Endothelial cell (in vitro differentiated cells): Measurements from ENCODE around the gene CEMIP. TPM values are rescaled to one million over a fixed set of nuclear protein-coding genes. Genes with fewer than 3 reads are reported as not detected.

Source experiments
- DNase-seq: peaks from one replicate; pipeline ENCODE4 v3.0.0; 2021; ENCODE audit warnings: low spot score
- H3K27ac Mint-ChIP-seq: one replicate; pipeline ENCODE4 v1.8.0; 2021; ENCODE audit warnings: mixed read lengths, inconsistent platforms; ENCODE audit not compliant: unreplicated experiment
- H3K27me3 Mint-ChIP-seq: one replicate; pipeline ENCODE4 v1.8.0; 2021; ENCODE audit warnings: mild to moderate bottlenecking, moderate library complexity, mixed read lengths, inconsistent platforms; ENCODE audit not compliant: unreplicated experiment
- H3K36me3 Mint-ChIP-seq: one replicate; pipeline ENCODE4 v1.8.0; 2021; ENCODE audit warnings: mild to moderate bottlenecking, low read depth, mixed read lengths, inconsistent platforms; ENCODE audit not compliant: unreplicated experiment
- H3K4me1 Mint-ChIP-seq: one replicate; pipeline ENCODE4 v1.8.0; 2021; ENCODE audit warnings: mild to moderate bottlenecking, mixed read lengths, inconsistent platforms; ENCODE audit not compliant: unreplicated experiment
- H3K4me3 Mint-ChIP-seq: one replicate; pipeline ENCODE4 v1.8.0; 2021; ENCODE audit warnings: mild to moderate bottlenecking, mixed read lengths, inconsistent platforms; ENCODE audit not compliant: unreplicated experiment
- H3K9me3 Mint-ChIP-seq: one replicate; pipeline ENCODE4 v1.8.0; 2021; ENCODE audit warnings: mixed read lengths, inconsistent platforms; ENCODE audit not compliant: unreplicated experiment
- total RNA-seq: library from RNA; stranded (reverse); fragmentation: NEBNext Ultra II Directional; extraction: Animal tissue kit (Norgen Biotek cat#: 25700); gene quantifications from one replicate; pipeline ENCODE4 v1.2.1, GENCODE V29; 2021; ENCODE audit not compliant: unreplicated experiment
- TF ChIP-seq, protein P1 (sequence below): fragments of 200-600 bp; sonication (generic); IDR thresholded peaks from one replicate; pipeline ENCODE4 v1.5.0; 2021; ENCODE audit warnings: antibody characterized with exemption; ENCODE audit not compliant: unreplicated experiment

Gene CEMIP
- total RNA-seq, 1 donor from 2014 or later, result not detected

DNA sequence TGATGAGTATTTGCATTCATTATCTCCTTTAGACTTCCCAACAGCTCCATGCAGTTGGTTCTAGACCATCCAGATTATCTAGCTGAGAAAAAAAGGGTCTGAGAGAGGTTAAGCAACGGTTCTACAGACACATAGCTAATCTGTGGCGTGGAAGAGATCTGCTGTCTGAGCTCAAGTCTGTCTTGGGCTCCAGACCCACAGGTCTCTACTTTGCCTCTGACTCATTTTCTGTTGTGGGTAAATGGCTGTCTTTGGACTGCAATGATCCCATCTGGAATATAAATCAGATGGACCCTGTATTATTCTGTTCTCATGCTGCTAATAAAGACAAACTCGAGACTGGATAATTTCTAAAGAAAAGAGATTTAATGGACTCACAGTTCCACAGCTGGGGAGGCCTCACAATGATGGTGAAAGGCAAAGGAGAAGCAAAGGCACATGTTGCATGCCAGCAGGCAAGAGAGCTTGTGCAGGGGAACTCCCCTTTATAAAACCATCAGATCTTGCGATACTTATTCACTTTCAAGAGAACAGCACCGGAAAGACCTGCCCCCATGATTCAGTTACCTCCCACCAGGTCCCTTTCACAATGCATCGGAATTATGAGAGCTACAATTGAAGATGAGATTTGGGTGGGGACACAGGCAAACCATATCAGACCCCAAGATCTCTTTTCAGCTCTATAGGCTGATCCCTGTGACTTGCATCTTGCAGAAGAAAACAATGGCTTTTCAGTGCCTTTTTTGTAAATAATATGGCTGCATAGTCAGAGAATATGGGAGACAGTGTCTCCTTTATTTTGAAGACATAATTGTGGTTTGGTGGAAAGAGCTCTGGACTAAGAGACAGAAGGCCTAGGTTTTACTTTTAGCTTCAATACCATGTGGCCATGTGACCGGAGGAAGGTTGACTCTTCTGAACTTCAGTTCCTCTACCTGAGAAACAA, 24.7 kb downstream of the CEMIP start:
- H3K4me3 Mint-ChIP-seq, result no peak overlapping the region
- H3K4me1 Mint-ChIP-seq, result no peaks in the 10 kb centered on the region
- no peaks in the 10 kb centered on the region for H3K36me3 Mint-ChIP-seq
- TF ChIP-seq, protein P1, sequence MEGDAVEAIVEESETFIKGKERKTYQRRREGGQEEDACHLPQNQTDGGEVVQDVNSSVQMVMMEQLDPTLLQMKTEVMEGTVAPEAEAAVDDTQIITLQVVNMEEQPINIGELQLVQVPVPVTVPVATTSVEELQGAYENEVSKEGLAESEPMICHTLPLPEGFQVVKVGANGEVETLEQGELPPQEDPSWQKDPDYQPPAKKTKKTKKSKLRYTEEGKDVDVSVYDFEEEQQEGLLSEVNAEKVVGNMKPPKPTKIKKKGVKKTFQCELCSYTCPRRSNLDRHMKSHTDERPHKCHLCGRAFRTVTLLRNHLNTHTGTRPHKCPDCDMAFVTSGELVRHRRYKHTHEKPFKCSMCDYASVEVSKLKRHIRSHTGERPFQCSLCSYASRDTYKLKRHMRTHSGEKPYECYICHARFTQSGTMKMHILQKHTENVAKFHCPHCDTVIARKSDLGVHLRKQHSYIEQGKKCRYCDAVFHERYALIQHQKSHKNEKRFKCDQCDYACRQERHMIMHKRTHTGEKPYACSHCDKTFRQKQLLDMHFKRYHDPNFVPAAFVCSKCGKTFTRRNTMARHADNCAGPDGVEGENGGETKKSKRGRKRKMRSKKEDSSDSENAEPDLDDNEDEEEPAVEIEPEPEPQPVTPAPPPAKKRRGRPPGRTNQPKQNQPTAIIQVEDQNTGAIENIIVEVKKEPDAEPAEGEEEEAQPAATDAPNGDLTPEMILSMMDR, result no peak
- no peaks in the 10 kb centered on the region for H3K9me3 Mint-ChIP-seq
- no peak for DNase-seq
- H3K27me3 Mint-ChIP-seq, result peaks cover 4% of the 10 kb centered on the region
- no peak overlapping the region for H3K27ac Mint-ChIP-seq

- Mint-ChIP-seq H3K27ac (no peak overlapping the region), H3K4me3 (no peak overlapping the region), H3K4me1 (no peaks in the 10 kb centered on the region), H3K36me3 (no peaks in the 10 kb centered on the region), H3K9me3 (no peaks in the 10 kb centered on the region), H3K27me3 (peaks cover 4% of the 10 kb centered on the region)
- no peak for DNase-seq
- TF ChIP-seq, protein P1, result no peak
Measured at GRCh38 chr15:80804970-80805495, 25.9 kb downstream of the CEMIP start.

DNA sequence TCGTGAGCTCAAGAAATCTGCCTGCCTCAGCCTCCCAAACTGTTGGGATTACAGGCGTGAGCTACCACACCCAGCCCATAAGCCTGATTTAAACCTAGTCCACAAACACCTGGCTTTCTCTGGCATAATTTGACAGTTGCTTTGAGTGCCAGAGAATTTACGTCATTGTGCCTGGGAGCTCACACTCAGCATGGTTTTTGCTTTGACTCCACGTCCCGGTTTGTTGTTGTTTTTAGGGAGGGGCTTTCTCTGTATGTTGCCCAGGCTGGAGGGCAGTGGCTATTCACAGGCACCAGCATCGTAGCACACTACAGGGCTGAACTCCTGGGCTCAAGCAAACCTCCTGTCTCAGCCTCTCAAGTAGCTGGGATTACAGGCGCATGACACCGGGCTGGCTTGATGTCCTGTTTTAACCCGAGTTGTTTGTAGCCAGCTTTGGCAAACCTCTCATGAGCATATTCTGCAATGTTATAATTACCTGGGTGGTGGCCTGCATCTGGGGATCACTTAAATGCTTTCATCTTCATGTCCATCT, 32.7 kb downstream of the CEMIP start:
- no peak for DNase-seq
- no peaks in the 10 kb centered on the region for H3K36me3 Mint-ChIP-seq
- H3K4me3 Mint-ChIP-seq, result no peak overlapping the region

DNA sequence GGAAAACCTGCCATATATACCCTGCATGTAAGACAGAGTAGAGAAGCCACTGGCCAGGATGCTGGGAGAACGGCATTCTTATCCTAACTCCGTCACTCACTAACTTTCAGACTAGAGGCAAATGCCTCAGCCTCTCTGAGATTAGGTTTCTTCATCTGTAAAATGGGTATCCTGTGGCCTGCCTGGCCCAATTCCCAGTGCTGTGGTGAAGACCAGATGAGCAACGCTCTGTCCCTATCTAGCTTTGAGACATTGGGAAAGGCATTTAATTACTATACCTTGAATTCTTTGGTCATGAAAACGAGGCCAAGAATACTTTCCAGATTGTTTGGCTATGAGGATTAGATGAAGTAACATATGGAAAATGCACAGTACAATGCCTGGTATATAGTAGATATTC, 35.9 kb downstream of the CEMIP start:
- H3K9me3 Mint-ChIP-seq, result no peaks in the 10 kb centered on the region

More for the DNA sequence above, 32.7 kb downstream of the CEMIP start:
- Mint-ChIP-seq H3K27ac (no peak overlapping the region), H3K9me3 (no peaks in the 10 kb centered on the region), H3K4me1 (no peaks in the 10 kb centered on the region), H3K27me3 (peaks cover 2% of the 10 kb centered on the region)
- TF ChIP-seq, protein P1, result no peak

More for the DNA sequence above, 35.9 kb downstream of the CEMIP start:
- no peak overlapping the region for H3K4me3 Mint-ChIP-seq
- H3K27me3 Mint-ChIP-seq, result no peaks in the 10 kb centered on the region
- TF ChIP-seq, protein P1, result no peak
- H3K36me3 Mint-ChIP-seq, result no peaks in the 10 kb centered on the region
- no peaks in the 10 kb centered on the region for H3K4me1 Mint-ChIP-seq
- DNase-seq, result no peak
- no peak overlapping the region for H3K27ac Mint-ChIP-seq
